ENCODE measurements around the gene GALNS.

GRCh38 chr16:88881007-88881615 lies 24.4 kb upstream of the GALNS start:
- no peak for TF ChIP-seq POLR2A (IDR thresholded peaks at IDR 0.05)
- no peak for TF ChIP-seq CTCF (IDR thresholded peaks at IDR 0.05)
- no peak for TF ChIP-seq POLR2AphosphoS5 (IDR thresholded peaks at IDR 0.05)
